Breast epithelium (tissue), 3 donors: ENCODE measurements around the gene WNK2.

Source experiments
- POLR2AphosphoS5 ChIP-seq, 3 donors: sonication (generic); formaldehyde crosslinking; IDR thresholded peaks; one replicate each; pipeline ENCODE4 v1.6.1; 2017; ENCODE audit warnings: antibody characterized with exemption in 3 of 3
- TF ChIP-seq, protein P1 (sequence below), 3 donors: fragments of 450-650 bp; IDR thresholded peaks; one replicate each; pipeline ENCODE4 v1.5.1; 2016 to 2017; ENCODE audit warnings: antibody characterized with exemption in 3 of 3, mild to moderate bottlenecking in 3 of 3, moderate library complexity in 3 of 3

DNA sequence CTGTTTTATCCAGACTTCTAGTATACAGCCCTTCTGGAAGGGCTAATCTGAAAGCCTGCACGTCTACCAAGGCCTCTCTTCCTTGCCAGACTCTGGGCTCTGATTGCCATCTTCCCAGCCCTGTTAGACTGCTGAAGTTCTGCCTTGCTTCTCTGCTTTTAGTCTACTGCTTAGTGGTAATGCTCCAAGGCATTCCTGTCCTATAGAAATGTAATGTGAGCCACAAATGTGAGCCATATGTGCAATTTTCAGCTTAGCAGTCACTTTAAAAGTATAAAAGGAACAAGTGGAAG is 32.1 kb downstream of the WNK2 start:
- no peak for TF ChIP-seq POLR2AphosphoS5 (IDR thresholded peaks at IDR 0.05)
- TF ChIP-seq, protein P1, sequence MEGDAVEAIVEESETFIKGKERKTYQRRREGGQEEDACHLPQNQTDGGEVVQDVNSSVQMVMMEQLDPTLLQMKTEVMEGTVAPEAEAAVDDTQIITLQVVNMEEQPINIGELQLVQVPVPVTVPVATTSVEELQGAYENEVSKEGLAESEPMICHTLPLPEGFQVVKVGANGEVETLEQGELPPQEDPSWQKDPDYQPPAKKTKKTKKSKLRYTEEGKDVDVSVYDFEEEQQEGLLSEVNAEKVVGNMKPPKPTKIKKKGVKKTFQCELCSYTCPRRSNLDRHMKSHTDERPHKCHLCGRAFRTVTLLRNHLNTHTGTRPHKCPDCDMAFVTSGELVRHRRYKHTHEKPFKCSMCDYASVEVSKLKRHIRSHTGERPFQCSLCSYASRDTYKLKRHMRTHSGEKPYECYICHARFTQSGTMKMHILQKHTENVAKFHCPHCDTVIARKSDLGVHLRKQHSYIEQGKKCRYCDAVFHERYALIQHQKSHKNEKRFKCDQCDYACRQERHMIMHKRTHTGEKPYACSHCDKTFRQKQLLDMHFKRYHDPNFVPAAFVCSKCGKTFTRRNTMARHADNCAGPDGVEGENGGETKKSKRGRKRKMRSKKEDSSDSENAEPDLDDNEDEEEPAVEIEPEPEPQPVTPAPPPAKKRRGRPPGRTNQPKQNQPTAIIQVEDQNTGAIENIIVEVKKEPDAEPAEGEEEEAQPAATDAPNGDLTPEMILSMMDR (IDR thresholded peaks at IDR 0.05): no peak
